A204.1 (cell line): ENCODE measurements around the gene CTBP1.
"Not testable (repeated sequence)": the region's sequence is repeated elsewhere in the genome, so short reads cannot be mapped to it uniquely, and the experiment has no call there.

ENCODE experiments used
- FAIRE-seq: peaks from 2 replicates; lab custom pipeline; 2012; peaks lifted over from hg19 to GRCh38; lab: Jason Lieb, UNC

CTBP1 gene

GRCh38 chr4:1248245-1249147 is at the start of gene CTBP1:
CTBP1 (minus strand) TSS chr4:1249130; CDS start chr4:1241331, 7,799 bp downstream.
- no peak for FAIRE-seq

GRCh38 chr4:1298461-1298860 is 49.5 kb upstream of the CTBP1 start:
- no peak for FAIRE-seq

- no peak for FAIRE-seq
Observed at GRCh38 chr4:1297456-1298325, 48.8 kb upstream of the CTBP1 start.

DNA sequence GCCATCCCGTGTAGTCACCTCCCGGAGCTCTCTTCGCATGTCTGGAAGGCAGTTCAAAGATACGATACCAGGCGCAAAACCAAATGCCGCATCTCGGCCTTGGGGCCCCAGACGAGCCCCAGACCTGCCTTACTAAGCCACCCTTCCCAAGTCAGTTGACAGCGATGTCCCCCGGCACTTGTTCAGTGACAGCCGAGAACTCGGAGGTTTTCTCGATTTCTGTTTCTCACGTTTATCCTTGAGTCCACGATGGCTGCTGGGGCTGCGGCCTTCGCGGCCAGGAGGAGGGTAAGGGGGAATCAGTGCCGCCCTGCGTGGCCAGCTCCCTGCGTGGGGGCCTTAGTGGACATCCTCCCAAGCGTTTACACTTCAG is 48.1 kb upstream of the CTBP1 start:
- FAIRE-seq, result no peak

- FAIRE-seq, result no peak
Observed at GRCh38 chr4:1296324-1297022, 47.5 kb upstream of the CTBP1 start.

- no peak for FAIRE-seq
Observed at GRCh38 chr4:1295405-1296055, 46.6 kb upstream of the CTBP1 start.

DNA sequence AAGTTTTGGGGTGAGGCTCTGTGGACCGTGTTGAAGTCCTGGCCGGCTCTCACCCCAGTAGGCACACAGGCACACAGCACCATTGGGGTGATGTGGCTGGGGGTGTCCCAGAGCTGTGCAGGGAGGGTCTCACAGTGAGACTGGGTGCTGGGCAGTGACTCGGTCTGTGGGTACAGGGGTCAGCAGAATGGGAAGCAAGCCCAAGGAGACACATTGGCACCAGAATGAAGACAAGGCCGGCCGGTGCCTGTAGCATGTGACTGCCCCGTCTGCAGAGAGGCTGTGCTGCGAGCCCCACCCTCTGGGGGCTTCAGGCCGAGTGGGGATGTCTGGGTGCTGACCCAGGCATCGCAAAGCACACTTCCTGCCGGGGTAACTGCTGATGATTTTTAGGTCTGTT is 46.0 kb upstream of the CTBP1 start:
- FAIRE-seq, result no peak

GRCh38 chr4:1294424-1294823 is 45.5 kb upstream of the CTBP1 start:
- no peak for FAIRE-seq

DNA sequence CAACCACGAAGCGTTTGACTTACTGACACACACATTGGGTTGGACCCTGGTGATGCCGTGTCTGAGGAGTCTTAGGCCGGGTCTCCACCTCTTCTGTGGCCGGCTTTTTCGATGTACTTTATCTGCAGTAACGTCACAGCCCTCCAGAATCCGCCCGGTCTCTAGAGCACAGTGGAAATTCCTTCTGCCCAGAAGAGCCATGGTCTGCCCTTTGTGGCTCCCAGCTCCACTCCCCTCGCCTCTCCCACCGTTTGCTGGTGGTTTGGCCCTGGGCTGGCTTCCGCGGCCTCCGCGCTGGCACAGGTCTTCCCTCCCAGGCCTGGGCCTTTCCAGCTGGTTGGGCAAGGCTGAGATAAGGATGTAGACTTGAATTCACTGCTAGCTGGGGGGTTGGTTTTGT is 45.1 kb upstream of the CTBP1 start:
- no peak for FAIRE-seq

DNA sequence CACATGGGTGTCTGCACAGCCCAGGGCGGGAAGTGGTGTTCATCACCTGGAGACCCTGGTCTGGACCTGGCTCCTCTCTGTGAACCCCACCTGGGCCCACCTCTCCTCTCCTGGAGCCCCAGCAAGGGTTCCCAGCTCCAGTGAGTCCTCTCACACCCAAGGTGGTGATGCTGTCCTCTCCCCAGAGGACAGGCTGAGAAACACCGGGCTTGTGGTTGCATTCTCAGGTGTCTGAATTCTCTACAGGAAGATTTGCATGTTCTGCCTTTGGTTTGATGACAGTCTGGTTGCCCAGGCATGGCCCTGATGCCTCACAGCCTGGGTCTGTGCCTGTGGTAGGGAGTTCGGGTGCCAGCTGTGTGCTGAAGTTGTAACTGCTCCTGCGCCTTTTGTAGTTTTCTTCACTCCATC is 44.6 kb upstream of the CTBP1 start:
- no peak for FAIRE-seq

DNA sequence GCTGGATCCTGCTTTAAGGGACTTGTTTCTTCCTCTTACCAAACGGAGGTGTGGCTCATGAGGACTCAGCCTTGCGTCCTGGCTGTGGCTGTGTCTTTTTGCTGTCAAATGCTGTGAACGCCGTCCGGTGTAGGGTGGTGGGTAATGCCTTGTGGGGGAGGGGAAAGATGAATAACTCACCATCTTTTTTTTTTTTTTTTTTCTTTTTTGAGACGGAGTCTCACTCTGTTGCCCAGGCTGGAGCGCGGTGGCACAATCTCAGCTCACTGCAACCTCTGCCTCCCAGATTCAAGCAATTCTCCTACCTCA is 43.7 kb upstream of the CTBP1 start:
- not testable (repeated sequence) for FAIRE-seq

DNA sequence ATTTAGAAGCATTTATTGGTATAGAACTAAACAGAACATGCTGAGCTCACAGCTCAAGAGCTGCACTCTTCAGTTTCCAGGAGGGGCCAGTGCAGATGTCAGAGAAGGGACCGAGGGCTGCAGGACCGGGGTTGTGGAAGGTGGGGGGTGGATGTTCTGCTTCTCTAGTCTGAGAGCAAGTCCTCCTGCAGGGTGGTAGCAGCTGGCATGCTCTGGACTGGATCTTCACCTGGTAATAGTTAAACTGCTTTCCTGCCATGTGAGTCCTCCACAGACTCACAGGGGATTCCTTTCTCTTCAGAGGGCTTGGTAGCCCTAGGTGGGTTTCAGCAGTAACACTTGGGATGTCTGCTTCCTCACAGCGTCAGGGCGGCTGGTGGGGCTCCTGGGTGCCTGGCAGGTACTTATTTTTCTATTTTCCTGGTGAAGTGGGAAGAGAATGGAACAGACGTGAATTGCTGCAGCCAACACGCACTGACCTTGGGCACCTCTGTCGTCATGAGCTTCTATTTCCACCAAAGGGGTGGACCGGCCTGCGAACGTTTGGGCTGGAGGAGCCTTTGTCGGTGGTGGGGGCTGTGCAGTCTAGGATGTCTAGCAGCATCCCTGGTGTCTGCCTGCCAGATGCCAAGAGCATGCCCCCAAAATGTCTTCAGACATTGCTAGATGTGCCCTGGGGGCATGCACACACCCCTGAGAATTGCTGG is 43.2 kb upstream of the CTBP1 start:
- no peak for FAIRE-seq

- FAIRE-seq, result no peak
Observed at GRCh38 chr4:1291091-1291490, 42.2 kb upstream of the CTBP1 start.

- FAIRE-seq, result no peak
Observed at GRCh38 chr4:1290165-1290977, 41.4 kb upstream of the CTBP1 start.

- FAIRE-seq, result peak; percentile 94
Observed at GRCh38 chr4:1289207-1290164, 40.6 kb upstream of the CTBP1 start, which contains the start of gene MAEA. MAEA (plus strand) TSS chr4:1289891; CDS start chr4:1289914, 23 bp downstream.

DNA sequence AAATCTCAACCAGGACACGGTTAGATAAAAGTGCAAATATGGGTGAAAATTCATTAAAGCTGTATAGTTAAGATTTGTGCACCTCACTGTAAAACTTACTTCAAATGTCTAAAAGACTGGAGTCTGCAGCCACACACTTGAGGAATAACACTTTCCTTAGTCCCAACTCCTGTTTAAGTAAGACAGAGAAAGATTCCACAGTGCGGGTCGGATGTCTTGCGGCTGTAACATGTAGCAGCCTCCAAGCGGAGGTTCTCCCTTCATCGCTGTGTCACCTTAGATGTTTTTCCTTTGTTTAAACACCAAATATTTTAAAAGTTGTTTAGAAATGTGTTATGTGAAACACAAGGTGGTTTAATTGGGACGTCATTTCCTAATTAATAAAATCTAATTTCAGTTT is 39.9 kb upstream of the CTBP1 start:
- no peak for FAIRE-seq

DNA sequence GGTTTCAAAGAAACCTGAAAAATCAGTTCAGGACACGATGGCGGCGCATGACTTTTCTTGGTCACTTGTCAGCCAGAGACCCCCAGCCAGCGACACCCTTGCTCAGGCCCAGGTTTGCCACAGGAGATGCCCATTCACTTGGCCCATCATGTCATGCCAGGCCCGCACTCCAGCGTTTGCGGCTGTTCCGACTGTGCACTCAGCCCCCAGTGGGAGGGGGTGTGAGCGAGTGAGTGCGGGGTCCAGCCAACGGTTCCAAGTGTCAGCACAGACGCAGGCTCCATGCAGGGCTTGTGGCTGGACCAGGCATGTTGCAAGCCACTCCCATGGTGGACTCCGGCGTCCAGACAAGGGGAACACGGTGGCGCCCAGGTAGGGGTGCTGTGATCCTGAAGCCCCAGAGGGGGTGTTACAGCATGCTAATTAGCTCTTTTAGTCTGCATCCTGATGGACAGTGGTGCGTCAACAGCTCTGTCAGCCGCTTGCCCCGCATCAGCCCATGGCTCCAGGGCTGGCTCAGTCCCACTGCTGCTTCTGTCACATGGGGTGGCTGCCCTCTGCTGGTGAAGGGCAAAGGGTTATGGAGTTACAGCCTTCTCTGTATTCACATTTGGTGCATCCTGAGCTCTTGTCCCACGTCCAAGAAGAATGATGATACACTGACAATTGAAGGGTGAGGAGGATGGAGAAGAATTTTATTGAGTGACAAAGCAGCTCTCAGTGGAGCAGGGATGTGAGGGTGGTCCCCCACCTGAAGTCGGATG is 37.0 kb upstream of the CTBP1 start:
- FAIRE-seq, result no peak

DNA sequence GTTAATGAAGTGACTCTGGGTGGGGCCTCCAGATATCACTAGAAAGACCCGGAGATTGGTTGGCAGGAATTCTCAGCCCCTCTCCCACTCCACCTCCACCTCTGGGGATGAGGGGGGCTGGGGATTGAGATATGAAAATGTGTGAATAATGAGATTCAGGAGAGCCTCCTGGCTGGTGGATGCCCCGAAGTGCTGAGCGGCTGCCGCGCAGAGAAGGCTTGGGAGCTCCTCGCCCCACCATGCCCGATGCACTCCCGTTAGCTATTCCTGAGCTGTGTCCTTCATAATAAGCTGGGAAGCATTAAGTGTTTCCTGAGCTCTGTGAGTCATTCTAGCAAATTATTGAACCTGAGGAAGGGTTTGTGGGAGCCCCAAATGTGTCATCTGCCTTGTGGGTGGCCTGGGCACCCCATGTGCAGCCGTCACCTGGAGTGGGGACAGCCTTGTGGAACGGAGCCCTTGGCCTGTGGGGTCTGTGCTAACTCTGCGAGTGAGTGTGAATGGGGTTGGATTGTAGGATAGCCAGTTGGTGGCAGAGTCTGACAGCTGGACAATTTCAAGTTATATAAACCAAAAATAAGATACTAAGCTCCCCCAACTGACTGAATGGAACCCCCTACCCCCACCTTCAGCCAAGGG is 36.3 kb upstream of the CTBP1 start:
- FAIRE-seq, result no peak
